Right ventricle myocardium superior (tissue), 1 donor: ENCODE results near the gene EPS8L2. TPM values are rescaled to one million over a fixed set of nuclear protein-coding genes. Genes with fewer than 3 reads are reported as not detected.
"Not testable (repeated sequence)": the region's sequence is repeated elsewhere in the genome, so short reads cannot be mapped to it uniquely, and the experiment has no call there.

ENCODE experiments used
- ATAC-seq: fragments of 200-7000 bp; cut with Tn5 transposase; one replicate; pipeline ENCODE4 v1.9.1; 2020; ENCODE audit warnings: mild to moderate bottlenecking; ENCODE audit not compliant: poor library complexity
- DNase-seq: peaks from one replicate; pipeline ENCODE4 v3.0.0-alpha.2; 2020
- intact Hi-C: fragments of 100-400 bp; cut with DNase I; formaldehyde crosslinking; loops from one replicate; pipeline ENCODE4 v1.11.2; 2022
- total RNA-seq: library from RNA; stranded (reverse); fragmentation: NEBNext Ultra II Directional; extraction: Animal tissue kit (Norgen Biotek cat#: 25700); gene quantifications from one replicate; pipeline ENCODE4 v1.2.1, GENCODE V29; 2021
- donor health status: DM: no; HTN: yes; CAD: no; lungs with severe emphysema.

The EPS8L2 gene
- total RNA-seq, 1 donor from 2014 or later = 3.2 TPM

- DNase-seq = no peak
- intact Hi-C loops = no loop called here
- ATAC-seq = no peak
Observed at GRCh38 chr11:686451-687243, 19.4 kb upstream of the EPS8L2 start.

- ATAC-seq (no peak), DNase-seq (no peak)
- intact Hi-C loops = no loop called here
Observed at GRCh38 chr11:687751-688150, 18.3 kb upstream of the EPS8L2 start.

- DNase-seq (no peak), ATAC-seq (no peak)
- intact Hi-C loops = no loop called here
Observed at GRCh38 chr11:688681-689080, 17.4 kb upstream of the EPS8L2 start.

GRCh38 chr11:689625-690024, 16.4 kb upstream of the EPS8L2 start:
- DNase-seq = no peak
- intact Hi-C loops = no loop called here
- ATAC-seq = no peak

- DNase-seq, ATAC-seq, intact Hi-C loops: not testable (repeated sequence)
Observed at GRCh38 chr11:690244-690643, 15.8 kb upstream of the EPS8L2 start.

- intact Hi-C loops = no loop called here
- ATAC-seq = no peak
- no peak for DNase-seq
Observed at GRCh38 chr11:690738-691633, 15.0 kb upstream of the EPS8L2 start.

GRCh38 chr11:691710-692590, 14.1 kb upstream of the EPS8L2 start:
- no peak for ATAC-seq
- intact Hi-C loops = no loop called here

GRCh38 chr11:692824-693414, 13.1 kb upstream of the EPS8L2 start:
- DNase-seq (no peak), ATAC-seq (no peak)
- intact Hi-C loops = no loop called here

More at GRCh38 chr11:691710-692590, 14.1 kb upstream of the EPS8L2 start:
- no peak for DNase-seq

- no peak for DNase-seq
Observed at GRCh38 chr11:693415-693831, 12.6 kb upstream of the EPS8L2 start.

GRCh38 chr11:693887-694562, 12.0 kb upstream of the EPS8L2 start:
- no peak for ATAC-seq
- no peak for DNase-seq
- intact Hi-C loops = no loop called here

More at GRCh38 chr11:693415-693831, 12.6 kb upstream of the EPS8L2 start:
- ATAC-seq = no peak
- intact Hi-C loops = no loop called here

GRCh38 chr11:694563-695287, 11.3 kb upstream of the EPS8L2 start, which contains the start of gene DEAF1:
DEAF1 (minus strand) TSS chr11:695222; CDS start chr11:695047, 175 bp downstream.
- DNase-seq = peak; percentile 99
- ATAC-seq = peak; percentile 91
- intact Hi-C loops = no loop called here

- intact Hi-C loops = no loop called here
- no peak for ATAC-seq
- no peak for DNase-seq
Observed at GRCh38 chr11:695288-695537, 10.8 kb upstream of the EPS8L2 start.

- peak; percentile 92 for ATAC-seq
Observed at GRCh38 chr11:695538-696248, 10.3 kb upstream of the EPS8L2 start, which contains the start of gene TMEM80. TMEM80 (plus strand) TSS chr11:695816; CDS start chr11:695828, 12 bp downstream.

GRCh38 chr11:696955-697491, 9.0 kb upstream of the EPS8L2 start:
- intact Hi-C loops = no loop called here
- ATAC-seq = no peak
- DNase-seq = no peak

More at GRCh38 chr11:695538-696248, 10.3 kb upstream of the EPS8L2 start, which contains the start of gene TMEM80:
- intact Hi-C loops = no loop called here
- DNase-seq = peak; percentile 100

- intact Hi-C loops = no loop called here
- no peak for DNase-seq
Observed at GRCh38 chr11:697811-698311, 8.2 kb upstream of the EPS8L2 start.

GRCh38 chr11:698493-699115, 7.4 kb upstream of the EPS8L2 start:
- intact Hi-C loops = no loop called here
- ATAC-seq = no peak
- no peak for DNase-seq

More at GRCh38 chr11:697811-698311, 8.2 kb upstream of the EPS8L2 start:
- no peak for ATAC-seq
